Memory B cell (primary cell): Measurements from ENCODE around the gene LRRC47.

Experiments
- ATAC-seq: fragments of 150-1000 bp; cut with Tn5 transposase; 2 replicates; pipeline ENCODE4 v1.10.0; 2021; ENCODE audit warnings: low read depth, mild to moderate bottlenecking, moderate library complexity
- DNase-seq, 2 donors: peaks; one replicate each; pipeline ENCODE4 v3.0.0; 2022; ENCODE audit warnings: low spot score in 2 of 2
- H3K27ac Mint-ChIP-seq: one replicate; pipeline ENCODE4 v1.8.0; 2022; ENCODE audit warnings: mild to moderate bottlenecking, moderate library complexity, mixed read lengths
- H3K27me3 Mint-ChIP-seq: one replicate; pipeline ENCODE4 v1.8.0; 2022; ENCODE audit warnings: mixed read lengths
- H3K36me3 Mint-ChIP-seq: one replicate; pipeline ENCODE4 v1.8.0; 2022; ENCODE audit warnings: mild to moderate bottlenecking, mixed read lengths
- H3K4me1 Mint-ChIP-seq: one replicate; pipeline ENCODE4 v1.8.0; 2022; ENCODE audit warnings: mixed read lengths
- H3K4me3 Mint-ChIP-seq: one replicate; pipeline ENCODE4 v1.8.0; 2022; ENCODE audit warnings: mild to moderate bottlenecking, moderate library complexity, mixed read lengths
- H3K9me3 Mint-ChIP-seq: one replicate; pipeline ENCODE4 v1.8.0; 2022; ENCODE audit warnings: mixed read lengths

Gene LRRC47

DNA sequence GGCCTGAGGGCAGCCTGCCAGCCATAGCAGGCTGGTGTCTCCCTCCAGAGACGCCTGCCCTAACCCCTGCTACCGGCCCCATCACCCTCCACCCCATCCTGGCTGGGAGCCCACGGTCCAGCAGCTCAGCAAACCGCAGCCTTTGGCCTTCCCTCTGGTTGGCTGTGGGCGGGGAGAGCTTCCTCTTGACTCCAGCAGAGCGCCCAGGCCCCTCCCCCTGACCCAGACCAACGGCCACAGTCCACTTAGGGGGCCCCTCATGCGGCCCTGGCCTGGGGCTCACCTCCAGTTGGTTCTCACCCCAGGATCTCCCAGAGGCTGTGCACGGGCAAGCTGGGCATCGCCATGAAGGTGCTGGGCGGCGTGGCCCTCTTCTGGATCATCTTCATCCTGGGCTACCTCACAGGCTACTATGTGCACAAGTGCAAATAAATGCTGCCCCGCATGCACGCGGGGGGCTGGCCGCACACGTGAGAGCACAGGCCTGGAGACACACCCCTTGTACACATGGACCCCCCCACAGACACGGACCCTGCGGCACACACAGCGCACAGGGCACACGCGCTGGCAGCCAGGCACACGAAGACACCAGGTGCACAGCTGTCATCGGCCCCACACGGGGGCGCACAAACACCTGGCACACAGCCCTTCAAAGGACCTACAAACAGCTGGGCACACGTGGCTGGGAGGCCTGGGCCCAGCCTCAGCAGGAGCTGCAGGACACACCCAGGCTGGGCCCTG, 20.6 kb downstream of the LRRC47 start:
- Mint-ChIP-seq H3K27me3 (no peaks in the 10 kb centered on the region), H3K4me3 (peak overlapping the region; percentile 56), H3K27ac (no peak overlapping the region), H3K36me3 (peaks cover 10% of the 10 kb centered on the region), H3K4me1 (peaks cover 15% of the 10 kb centered on the region), H3K9me3 (no peaks in the 10 kb centered on the region)
- peak in 1 of 2 donors; percentile 48 for DNase-seq
- peak; percentile 50 for ATAC-seq

DNA sequence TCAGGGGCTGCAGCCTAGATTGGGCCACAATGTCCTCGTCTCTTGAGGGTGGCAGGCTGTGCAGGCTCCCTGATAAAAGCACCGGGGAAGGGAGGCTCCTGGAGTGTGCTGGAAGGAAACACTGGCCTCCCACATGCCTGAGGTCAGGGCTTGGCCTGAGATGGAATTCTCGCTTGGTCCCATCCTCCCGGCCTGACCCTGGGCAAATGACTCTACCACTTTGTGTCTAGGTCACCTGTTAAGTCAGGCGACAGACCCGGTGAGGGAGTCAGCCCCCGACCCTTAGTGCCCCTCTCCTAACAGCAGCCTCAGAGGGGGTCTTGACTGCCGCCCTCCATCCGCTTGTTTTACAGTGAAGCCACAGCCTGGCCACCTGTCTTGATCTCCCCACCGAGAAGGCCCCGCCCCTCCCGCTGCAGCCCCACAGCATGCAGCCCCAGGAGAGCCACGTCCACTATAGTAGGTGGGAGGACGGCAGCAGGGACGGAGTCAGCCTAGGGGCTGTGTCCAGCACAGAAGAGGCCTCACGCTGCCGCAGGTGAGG, 21.3 kb downstream of the LRRC47 start:
- Mint-ChIP-seq H3K36me3 (peaks cover 4% of the 10 kb centered on the region), H3K9me3 (no peaks in the 10 kb centered on the region), H3K27ac (no peak overlapping the region), H3K4me1 (peaks cover 15% of the 10 kb centered on the region), H3K4me3 (no peak overlapping the region), H3K27me3 (no peaks in the 10 kb centered on the region)
- no peak for ATAC-seq
- DNase-seq, result no peak

DNA sequence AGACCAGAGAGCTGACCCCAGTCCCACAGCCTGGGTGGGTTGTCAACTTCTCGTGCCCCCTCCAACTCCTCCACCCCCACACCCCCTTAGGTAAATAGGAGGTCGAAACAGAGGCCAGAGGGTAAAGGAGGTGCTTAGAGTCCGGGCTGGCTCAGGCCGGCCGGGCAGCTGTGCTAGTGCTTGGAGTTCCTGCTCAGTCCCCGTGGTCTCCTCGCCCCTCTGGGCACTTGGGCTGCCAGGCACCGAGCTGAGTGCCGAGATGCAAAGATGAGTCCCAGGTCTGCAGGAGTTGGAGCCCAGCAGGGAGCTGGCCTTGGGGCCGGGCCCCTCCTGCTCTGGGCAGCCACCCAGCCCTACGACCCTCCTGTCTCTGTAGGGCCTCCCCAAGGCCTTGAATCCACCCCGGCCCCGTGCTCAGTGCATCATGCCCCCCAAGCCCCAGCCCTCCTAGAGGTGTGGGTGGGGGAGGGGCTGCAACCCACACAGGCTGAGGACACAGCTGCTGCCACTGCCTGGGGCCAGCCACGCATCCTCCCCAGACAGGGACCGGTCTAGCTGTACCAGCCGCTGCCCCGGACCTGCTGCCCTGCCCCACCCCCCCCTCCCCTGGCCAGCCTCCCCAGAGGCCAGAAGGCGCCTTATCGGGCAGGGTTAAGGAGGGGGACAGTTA, 21.9 kb downstream of the LRRC47 start:
- no peak for ATAC-seq
- Mint-ChIP-seq H3K27ac (no peak overlapping the region), H3K9me3 (no peaks in the 10 kb centered on the region), H3K27me3 (no peaks in the 10 kb centered on the region), H3K36me3 (no peaks in the 10 kb centered on the region), H3K4me1 (peaks cover 15% of the 10 kb centered on the region), H3K4me3 (no peak overlapping the region)
- DNase-seq, result no peak

DNA sequence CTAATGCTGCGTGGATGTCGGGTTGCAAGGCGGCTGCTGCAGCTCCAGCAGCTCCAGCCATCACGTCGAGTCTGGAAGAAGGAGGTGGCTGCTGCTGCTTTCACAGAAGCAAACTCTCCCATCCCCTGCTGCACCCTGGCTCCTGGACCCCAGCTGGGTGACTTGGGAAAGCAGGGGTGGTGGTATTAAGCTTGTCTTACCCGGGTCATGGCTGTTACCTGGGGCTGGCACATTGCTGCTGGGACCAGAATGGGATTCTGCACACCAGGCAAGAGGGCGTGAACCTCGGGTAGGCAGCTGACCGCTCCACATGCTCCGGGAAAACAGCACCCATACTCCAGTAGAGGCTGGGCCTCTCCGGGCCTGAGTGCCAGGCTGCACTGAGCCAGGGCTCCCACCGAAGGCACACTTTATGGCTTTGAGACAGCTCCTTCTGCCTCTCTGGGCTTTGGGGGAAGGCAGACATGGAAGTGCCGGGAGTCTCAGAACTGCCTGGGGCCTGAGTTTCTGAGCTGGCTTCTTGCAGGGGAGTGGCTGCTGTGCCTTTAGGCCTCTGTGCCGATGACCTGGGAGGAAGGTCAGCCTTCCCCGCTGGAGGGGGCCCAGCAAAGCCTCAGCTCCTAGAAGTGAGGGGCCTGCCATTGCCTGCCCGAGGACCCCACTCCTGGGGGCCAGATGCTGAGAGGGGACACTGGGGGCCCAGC, 22.6 kb downstream of the LRRC47 start:
- Mint-ChIP-seq H3K27me3 (no peaks in the 10 kb centered on the region), H3K36me3 (no peaks in the 10 kb centered on the region), H3K4me1 (peaks cover 15% of the 10 kb centered on the region), H3K4me3 (peak overlapping the region; percentile 17), H3K27ac (no peak overlapping the region), H3K9me3 (no peaks in the 10 kb centered on the region)
- DNase-seq (no peak), ATAC-seq (no peak)

DNA sequence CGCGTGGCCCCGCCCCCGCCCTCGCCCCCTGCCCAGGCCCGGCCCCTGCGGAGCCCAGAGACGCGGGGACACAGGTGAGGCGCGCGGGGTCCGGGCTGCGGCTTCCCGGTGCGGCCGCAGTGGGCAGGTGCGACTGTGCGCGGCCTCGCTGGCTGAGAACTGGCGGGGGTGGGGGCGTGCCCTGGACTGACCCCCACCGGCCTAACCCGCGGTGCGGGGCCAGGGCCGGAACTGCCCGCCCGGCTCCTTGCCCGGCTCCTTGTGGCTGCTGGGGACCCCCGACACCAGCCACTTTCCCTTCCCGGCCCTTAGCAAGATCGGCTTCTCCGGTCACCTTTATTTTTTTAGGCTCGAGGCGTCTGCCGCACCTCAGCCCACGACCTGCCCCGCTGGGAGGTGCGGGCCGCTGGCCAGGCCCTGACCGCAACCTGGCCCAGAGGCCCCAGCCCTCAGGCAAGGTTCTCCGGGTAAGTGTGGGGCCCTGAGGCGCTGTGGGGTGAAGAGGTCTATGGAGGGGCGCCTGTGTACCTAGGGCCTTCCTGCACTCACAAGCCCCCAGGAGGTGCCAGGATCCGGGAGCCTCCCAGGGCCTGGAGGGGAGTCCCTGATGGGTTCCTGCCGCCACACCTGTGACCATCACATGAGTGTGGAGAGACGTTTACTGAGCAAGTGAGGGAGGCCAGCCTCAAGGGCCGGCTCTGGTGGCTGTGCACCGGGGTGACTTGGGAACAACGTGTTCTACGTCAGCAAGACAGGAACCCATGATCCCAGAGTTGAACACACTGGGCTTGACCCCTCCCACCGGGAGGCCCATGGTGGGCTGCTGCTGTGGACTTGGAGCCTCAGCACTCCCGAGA, 23.4 kb downstream of the LRRC47 start, which contains the start of gene SMIM1:
Gene SMIM1 (plus strand): TSS at position 35 of the 857 bp plus-strand sequence. CDS start 2,625 bp downstream, outside the sequence.
- Mint-ChIP-seq H3K9me3 (no peaks in the 10 kb centered on the region), H3K36me3 (no peaks in the 10 kb centered on the region), H3K27ac (no peak within 1 kb of the TSS), H3K4me1 (peaks cover 15% of the 10 kb centered on the region), H3K27me3 (no peaks in the 10 kb centered on the region), H3K4me3 (peak within 1 kb of the TSS; percentile 83)
- DNase-seq, result peak in 1 of 2 donors; percentile 41
- ATAC-seq, result no peak

DNA sequence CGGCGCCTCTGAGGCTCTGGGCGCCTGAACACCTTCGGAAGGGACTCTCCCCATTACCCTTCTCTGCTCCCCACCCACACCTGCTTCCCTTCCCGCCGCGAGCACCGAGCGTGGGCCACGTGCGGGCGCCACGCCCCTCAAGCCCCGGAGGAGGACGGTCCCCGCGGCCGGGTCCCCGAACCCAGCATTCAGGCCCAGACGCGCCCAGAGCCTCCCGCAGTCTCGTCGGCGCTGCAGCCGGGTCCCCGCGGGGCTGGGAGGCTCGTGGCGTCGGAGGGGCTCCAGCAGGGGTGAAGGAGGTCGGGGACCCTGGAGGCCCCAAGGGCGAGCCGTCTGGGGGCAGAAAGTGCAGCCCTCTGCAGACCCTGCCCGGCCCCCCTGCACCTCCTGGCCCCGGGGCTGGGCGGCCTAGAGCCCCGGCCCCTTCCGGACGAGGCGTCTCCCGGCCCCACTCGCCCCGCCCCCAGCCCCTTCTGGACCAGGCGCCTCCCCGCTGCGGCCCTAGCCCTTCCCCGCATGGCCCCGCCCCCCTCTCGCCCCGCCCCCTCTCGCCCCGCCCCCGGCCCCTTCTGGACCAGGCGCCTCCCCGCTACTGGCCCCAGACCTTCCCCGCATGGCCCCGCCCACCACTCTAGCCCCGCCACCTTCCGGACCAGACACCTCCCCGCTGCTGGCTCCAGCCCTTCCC, 24.1 kb downstream of the LRRC47 start:
- no peaks in the 10 kb centered on the region for H3K9me3 Mint-ChIP-seq
- DNase-seq, result peak; percentile 78 to 85
- peaks cover 15% of the 10 kb centered on the region for H3K4me1 Mint-ChIP-seq
- ATAC-seq, result peak; percentile 77
- H3K27ac Mint-ChIP-seq, result no peak overlapping the region
- peaks cover 5% of the 10 kb centered on the region for H3K27me3 Mint-ChIP-seq
- no peaks in the 10 kb centered on the region for H3K36me3 Mint-ChIP-seq
- H3K4me3 Mint-ChIP-seq, result peak overlapping the region; percentile 83

DNA sequence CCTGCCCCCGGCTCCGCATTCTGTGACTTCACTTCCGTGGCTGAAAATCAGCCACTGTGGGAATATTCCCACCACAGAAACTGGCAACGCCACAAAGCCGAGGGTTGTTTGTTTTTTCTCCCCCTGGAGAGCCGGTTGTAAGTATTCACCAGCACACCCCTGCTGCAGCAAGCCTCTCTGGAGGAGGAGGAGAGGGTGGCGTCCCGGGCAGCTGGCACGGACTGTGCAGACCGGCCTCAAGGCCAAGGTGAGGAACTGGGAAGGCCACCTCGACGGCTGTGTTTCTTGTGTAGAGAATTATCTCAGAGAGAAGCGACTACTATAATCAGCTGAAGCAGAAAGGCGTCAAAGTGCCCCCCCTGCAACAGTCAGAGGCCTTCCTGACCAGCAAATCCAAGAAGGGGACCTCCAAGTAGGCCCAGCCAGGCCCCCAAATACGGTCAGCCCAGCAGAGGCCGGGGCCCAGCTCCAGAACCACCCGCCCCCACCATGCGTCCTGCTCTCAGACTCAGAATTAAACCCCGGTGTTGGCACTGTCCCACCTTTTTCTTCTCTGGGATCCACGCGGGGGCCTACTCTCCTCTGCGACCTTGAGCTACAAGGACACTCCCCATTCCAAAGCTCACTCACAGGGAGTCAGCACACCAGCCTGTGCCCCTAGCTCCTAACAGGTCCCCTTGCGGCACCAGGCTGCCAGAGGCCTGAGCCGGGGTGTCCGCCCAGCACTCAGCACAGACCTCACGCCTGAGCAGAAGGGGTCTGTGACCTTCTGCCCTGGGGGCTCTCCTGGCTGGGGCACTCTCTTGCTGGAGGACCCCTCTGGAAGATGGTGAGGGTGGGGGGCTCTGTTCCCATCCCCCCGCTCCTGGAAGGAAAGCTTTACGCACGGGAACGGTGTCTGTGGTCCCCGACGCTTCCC, 24.9 kb downstream of the LRRC47 start:
- H3K36me3 Mint-ChIP-seq, result no peaks in the 10 kb centered on the region
- H3K27ac Mint-ChIP-seq, result no peak overlapping the region
- H3K9me3 Mint-ChIP-seq, result no peaks in the 10 kb centered on the region
- peaks cover 6% of the 10 kb centered on the region for H3K27me3 Mint-ChIP-seq
- ATAC-seq (no peak), DNase-seq (no peak)
- H3K4me1 Mint-ChIP-seq, result peaks cover 15% of the 10 kb centered on the region
- H3K4me3 Mint-ChIP-seq, result peak overlapping the region; percentile 83

DNA sequence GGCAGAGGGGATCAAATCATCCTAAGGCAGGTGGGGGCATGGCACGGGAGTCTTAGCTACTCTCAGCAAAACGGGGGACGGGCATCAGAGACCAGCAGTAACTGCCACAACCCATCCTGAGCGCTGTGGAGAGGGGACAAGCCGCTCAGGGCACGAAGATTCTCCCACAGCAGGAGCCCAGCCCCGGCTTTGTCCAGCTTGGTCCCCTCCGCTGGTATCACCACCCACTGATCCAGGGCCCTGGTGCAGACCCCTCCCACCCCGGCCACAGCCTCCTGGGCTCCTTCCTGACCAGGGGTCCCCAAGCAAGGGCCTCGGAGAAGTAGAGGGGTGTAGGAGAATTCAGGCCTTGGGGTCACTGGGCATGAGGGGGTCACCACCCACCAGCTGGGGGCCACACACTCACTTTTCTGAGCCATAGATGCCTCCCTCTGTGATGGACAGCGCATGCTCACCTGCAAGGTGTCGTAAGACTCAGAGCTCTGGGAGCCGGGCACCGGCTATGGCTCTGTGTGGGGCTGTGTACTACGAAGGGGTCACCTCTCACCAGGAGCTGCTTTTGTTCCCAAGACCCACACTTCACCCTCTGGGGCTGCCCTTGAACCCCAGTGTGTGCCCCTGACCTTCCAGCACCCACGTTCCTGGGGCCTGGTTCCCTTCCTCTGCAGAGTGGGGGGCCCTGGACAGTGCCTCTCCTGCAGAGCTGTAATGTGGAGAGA, 26.1 kb downstream of the LRRC47 start:
- no peaks in the 10 kb centered on the region for H3K36me3 Mint-ChIP-seq
- H3K4me3 Mint-ChIP-seq, result peak overlapping the region; percentile 60
- ATAC-seq (no peak), DNase-seq (no peak)
- H3K27ac Mint-ChIP-seq, result no peak overlapping the region
- H3K4me1 Mint-ChIP-seq, result peaks cover 6% of the 10 kb centered on the region
- H3K9me3 Mint-ChIP-seq, result no peaks in the 10 kb centered on the region
- H3K27me3 Mint-ChIP-seq, result peaks cover 8% of the 10 kb centered on the region

DNA sequence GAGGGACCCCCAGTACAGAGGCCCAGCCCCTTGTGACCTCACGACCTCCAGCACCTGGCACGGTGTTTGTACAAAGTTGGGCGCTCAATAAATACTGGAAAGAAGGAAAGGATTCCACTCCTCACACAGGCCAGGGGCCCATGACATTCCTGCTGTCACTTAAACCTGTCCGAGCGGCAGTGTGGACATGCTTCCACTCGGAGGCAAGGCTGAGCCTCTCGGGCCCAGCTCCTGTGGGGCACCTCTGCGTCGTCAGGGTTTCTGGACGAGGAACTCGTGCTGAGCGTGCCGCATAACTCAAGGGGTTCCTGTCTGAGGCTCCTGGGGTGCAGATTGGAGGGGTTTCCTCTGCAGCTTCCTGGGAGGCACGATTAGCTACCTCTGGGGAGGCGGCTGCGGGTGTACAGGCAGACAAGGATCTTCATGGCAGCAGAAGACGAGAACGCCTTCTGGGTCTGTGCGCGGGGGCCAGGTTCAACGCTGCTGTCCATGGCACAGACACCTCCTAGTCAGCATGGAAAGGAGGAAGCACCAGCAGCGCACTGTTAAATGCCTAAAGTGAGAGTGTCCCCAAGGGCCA, 27.4 kb downstream of the LRRC47 start:
- Mint-ChIP-seq H3K4me3 (no peak overlapping the region), H3K4me1 (peaks cover 4% of the 10 kb centered on the region), H3K27me3 (peaks cover 11% of the 10 kb centered on the region), H3K9me3 (no peaks in the 10 kb centered on the region), H3K27ac (no peak overlapping the region), H3K36me3 (no peaks in the 10 kb centered on the region)
- no peak for DNase-seq
- no peak for ATAC-seq

DNA sequence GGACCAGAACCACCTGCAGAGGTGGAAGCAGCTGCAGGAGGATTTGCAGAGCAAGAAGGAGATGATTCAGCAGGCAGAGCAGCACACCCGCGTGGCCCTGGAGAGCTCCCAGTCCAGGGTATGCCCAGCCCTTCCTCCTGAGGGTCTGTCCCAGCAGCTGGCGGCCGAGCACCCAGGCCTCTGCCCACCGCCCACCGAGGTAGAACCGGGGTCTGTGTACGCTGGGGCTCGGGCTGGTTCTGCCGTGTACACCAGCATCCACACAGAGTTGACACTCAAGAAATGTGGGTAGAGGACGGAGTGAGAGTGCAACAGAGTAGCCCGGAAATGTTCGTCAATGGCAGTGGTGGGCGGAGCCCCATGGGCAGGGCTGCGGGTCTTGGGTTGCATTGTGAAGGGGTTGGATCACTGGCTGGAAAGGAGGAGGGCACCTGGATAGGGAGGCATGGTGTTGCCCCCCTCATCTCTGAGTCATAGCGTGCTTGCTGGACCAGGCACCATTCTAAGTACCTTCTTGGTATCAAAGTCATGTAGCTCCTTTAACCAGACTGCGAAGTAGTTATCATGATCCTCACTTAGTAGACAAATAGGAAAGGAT, 28.9 kb downstream of the LRRC47 start:
- Mint-ChIP-seq H3K27me3 (peaks cover 13% of the 10 kb centered on the region), H3K27ac (no peak overlapping the region)
- no peak for ATAC-seq

DNA sequence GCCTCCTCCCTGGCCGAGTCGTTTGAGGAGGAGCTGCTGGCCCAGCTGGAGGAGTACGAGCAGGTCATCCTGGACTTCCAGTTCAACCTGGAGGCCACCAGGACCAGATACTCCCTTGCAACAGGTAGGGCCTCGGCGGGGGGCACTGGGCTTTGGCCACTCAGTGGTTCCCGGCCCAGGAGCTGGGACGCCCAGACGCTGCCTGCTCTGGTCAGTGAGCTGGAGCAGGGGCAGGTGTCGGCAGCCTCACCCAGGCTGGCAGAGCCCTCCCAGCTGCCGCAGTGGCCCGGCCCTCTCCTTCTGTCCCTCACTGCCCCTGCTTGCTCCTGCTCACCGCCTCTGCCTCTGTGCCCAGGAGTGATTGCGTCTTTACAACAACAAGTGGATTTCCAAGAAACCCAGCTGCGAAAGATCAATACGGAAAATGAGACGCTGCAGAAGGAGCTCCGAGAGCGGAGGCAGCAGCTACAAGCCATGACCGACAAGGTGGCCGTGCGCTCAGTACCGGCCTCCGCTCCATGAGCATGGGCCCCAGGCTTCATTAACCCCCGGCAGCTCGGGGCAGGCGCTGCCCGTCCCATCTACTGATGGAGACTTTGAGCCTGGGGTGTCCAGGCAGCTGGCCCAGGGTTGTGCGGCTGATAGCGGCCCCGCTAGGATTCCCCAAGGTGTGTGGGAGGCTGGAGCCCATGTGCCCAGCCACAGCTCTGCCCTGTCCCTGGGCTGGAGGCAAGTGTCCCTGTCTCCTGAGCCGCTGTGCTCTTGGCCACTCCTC, 32.8 kb downstream of the LRRC47 start:
- Mint-ChIP-seq H3K27me3 (peaks cover 18% of the 10 kb centered on the region), H3K36me3 (no peaks in the 10 kb centered on the region), H3K9me3 (peaks cover 5% of the 10 kb centered on the region), H3K27ac (no peak overlapping the region), H3K4me3 (no peak overlapping the region), H3K4me1 (no peaks in the 10 kb centered on the region)
- DNase-seq (no peak), ATAC-seq (no peak)

More for the DNA sequence above, 28.9 kb downstream of the LRRC47 start:
- Mint-ChIP-seq H3K4me1 (peaks cover 4% of the 10 kb centered on the region), H3K9me3 (no peaks in the 10 kb centered on the region), H3K4me3 (no peak overlapping the region), H3K36me3 (no peaks in the 10 kb centered on the region)
- no peak for DNase-seq
